GM12891 (cell line): ENCODE data around the gene TLCD4.
A peak's percentile ranks its signal among the peaks of the same experiment; 100 is the strongest.
"Not testable (repeated sequence)": the region's sequence is repeated elsewhere in the genome, so short reads cannot be mapped to it uniquely, and the experiment has no call there.

Experiments
- DNase-seq: peaks from one replicate; pipeline ENCODE4 v3.0.0; 2011; ENCODE audit warnings: low spot score; ENCODE audit not compliant: insufficient read length
- FAIRE-seq: peaks from 2 replicates; lab custom pipeline; 2011; peaks lifted over from hg19 to GRCh38; lab: Jason Lieb, UNC
- PAX5 ChIP-seq: IDR thresholded peaks from 2 replicates; pipeline ENCODE4 v1.6.1; 2011; ENCODE audit warnings: low read length, moderate library complexity, mild to moderate bottlenecking; ENCODE audit not compliant: insufficient read depth, severe bottlenecking
- POLR2A ChIP-seq: IDR thresholded peaks from 2 replicates; pipeline ENCODE4 v1.6.1; 2011; ENCODE audit warnings: low read depth, low read length, control low read depth
- POLR2AphosphoS5 ChIP-seq: IDR thresholded peaks from 2 replicates; pipeline ENCODE4 v1.6.1; 2011; ENCODE audit warnings: low read depth, low read length, control low read depth
- POU2F2 ChIP-seq: IDR thresholded peaks from 2 replicates; pipeline ENCODE4 v1.6.1; 2011; ENCODE audit warnings: low read depth, mild to moderate bottlenecking, control low read depth, low read length, moderate library complexity
- SPI1 ChIP-seq: IDR thresholded peaks from 2 replicates; pipeline ENCODE4 v1.6.1; 2011; ENCODE audit warnings: low read depth, low read length, control low read depth
- TAF1 ChIP-seq: IDR thresholded peaks from 2 replicates; pipeline ENCODE4 v1.6.1; 2011; ENCODE audit warnings: low read depth, low read length, control low read depth

Gene TLCD4

GRCh38 chr1:95138223-95138622 is 21.1 kb downstream of the TLCD4 start:
- no peak for FAIRE-seq

GRCh38 chr1:95139039-95139438 is 21.9 kb downstream of the TLCD4 start:
- TF ChIP-seq POU2F2 (no peak), TAF1 (no peak), POLR2AphosphoS5 (no peak), SPI1 (no peak), POLR2A (no peak), PAX5 (no peak)
- DNase-seq (no peak), FAIRE-seq (no peak)

More at GRCh38 chr1:95138223-95138622, 21.1 kb downstream of the TLCD4 start:
- no peak for DNase-seq
- TF ChIP-seq POLR2A (no peak), POU2F2 (no peak), SPI1 (no peak), PAX5 (no peak)

- FAIRE-seq (no peak), DNase-seq (no peak)
- TF ChIP-seq POLR2A (no peak), TAF1 (no peak), PAX5 (no peak), POU2F2 (no peak), SPI1 (no peak), POLR2AphosphoS5 (no peak)
Observed at GRCh38 chr1:95140791-95141190, 23.6 kb downstream of the TLCD4 start.

GRCh38 chr1:95145493-95145892 is 28.3 kb downstream of the TLCD4 start:
- no peak for TF ChIP-seq TAF1
- TF ChIP-seq SPI1, result peak; percentile 64
- FAIRE-seq (no peak), DNase-seq (no peak)

GRCh38 chr1:95146637-95147036 is 29.5 kb downstream of the TLCD4 start:
- DNase-seq (no peak), FAIRE-seq (no peak)
- TF ChIP-seq POLR2A, result no peak
- no peak for TF ChIP-seq PAX5
- no peak for TF ChIP-seq TAF1
- no peak for TF ChIP-seq POU2F2
- no peak for TF ChIP-seq POLR2AphosphoS5
- peak; percentile 38; the same call in 1 of the 2 replicates for TF ChIP-seq SPI1

GRCh38 chr1:95154096-95154495 is 36.9 kb downstream of the TLCD4 start:
- TF ChIP-seq SPI1 (no peak), POLR2A (no peak), POLR2AphosphoS5 (no peak), POU2F2 (no peak), PAX5 (no peak), TAF1 (no peak)
- FAIRE-seq (no peak), DNase-seq (no peak)

- not testable (repeated sequence) for DNase-seq, FAIRE-seq
Observed at GRCh38 chr1:95165569-95165968, 48.4 kb downstream of the TLCD4 start.
